CD4-positive, alpha-beta T cell (primary cell): ENCODE data around the gene TANC2. TPM values are rescaled to one million over a fixed set of nuclear protein-coding genes. Genes with fewer than 3 reads are reported as not detected.

ENCODE experiments used
- ATAC-seq: fragments of 200-7000 bp; cut with Tn5 transposase; one replicate; pipeline ENCODE4 v1.10.0; 2022; ENCODE audit warnings: mild to moderate bottlenecking; ENCODE audit not compliant: poor library complexity
- CTCF ChIA-PET: fragments of 350-600 bp; sonication (Branson Sonifier 250); formaldehyde crosslinking; loops from one replicate; lab custom pipeline; 2021; ENCODE audit warnings: antibody characterized with exemption, inconsistent platforms; lab: Charles Lee
- POLR2A ChIA-PET: fragments of 350-600 bp; sonication (Branson Sonifier 250); formaldehyde crosslinking; loops from one replicate; lab custom pipeline; 2021; ENCODE audit warnings: antibody characterized with exemption, inconsistent platforms; lab: Charles Lee
- DNase-seq, 14 experiments: peaks; one replicate each; pipeline ENCODE4 v3.0.0-alpha.2; 2013 to 2020; ENCODE audit warnings: mixed read lengths in 2 of 14
- H3K27ac ChIP-seq, 2 donors: one replicate each; pipeline versions ENCODE4 v1.5.1 to v1.7.0; 2013; ENCODE audit warnings: low read length in 2 of 2, low read depth in 1 of 2, mild to moderate bottlenecking in 1 of 2
- H3K27me3 ChIP-seq, 2 experiments: 1 replicate in 1 of 2; 2 replicates in 1 of 2; pipeline versions ENCODE4 v1.6.1 to v1.7.0; 2013; ENCODE audit warnings: low read length in 2 of 2, control low read depth in 1 of 2, mild to moderate bottlenecking in 1 of 2, moderate library complexity in 1 of 2; ENCODE audit not compliant: insufficient read depth in 2 of 2, control insufficient read depth in 1 of 2
- H3K36me3 ChIP-seq: one replicate; pipeline ENCODE4 v1.6.1; 2013; ENCODE audit warnings: low read length, control low read depth; ENCODE audit not compliant: insufficient read depth
- H3K4me1 ChIP-seq: one replicate; pipeline ENCODE4 v1.6.1; 2013; ENCODE audit warnings: low read length, control low read depth; ENCODE audit not compliant: insufficient read depth
- H3K4me3 ChIP-seq: one replicate; pipeline ENCODE4 v1.5.1; 2013; ENCODE audit warnings: mild to moderate bottlenecking, low read length, moderate library complexity
- H3K9me3 ChIP-seq, 2 experiments: 1 replicate in 1 of 2; 2 replicates in 1 of 2; pipeline versions ENCODE4 v1.6.1 to v1.7.0; 2013; ENCODE audit warnings: low read length in 2 of 2, mild to moderate bottlenecking in 2 of 2, control low read depth in 1 of 2, moderate library complexity in 1 of 2; ENCODE audit not compliant: control insufficient read depth in 1 of 2, insufficient read depth in 1 of 2
- H3K27ac Mint-ChIP-seq: one replicate; pipeline ENCODE4 v1.8.0; 2020; ENCODE audit warnings: mixed read lengths
- H3K27me3 Mint-ChIP-seq: one replicate; pipeline ENCODE4 v1.8.0; 2021; ENCODE audit warnings: mixed read lengths
- H3K36me3 Mint-ChIP-seq: one replicate; pipeline ENCODE4 v1.8.0; 2021; ENCODE audit warnings: low read depth, mixed read lengths
- H3K4me1 Mint-ChIP-seq: one replicate; pipeline ENCODE4 v1.8.0; 2021; ENCODE audit warnings: low read depth, mixed read lengths
- H3K4me3 Mint-ChIP-seq: one replicate; pipeline ENCODE4 v1.8.0; 2020; ENCODE audit warnings: mild to moderate bottlenecking, mixed read lengths
- H3K9me3 Mint-ChIP-seq: one replicate; pipeline ENCODE4 v1.8.0; 2020; ENCODE audit warnings: mixed read lengths
- intact Hi-C, 2 experiments: fragments of 100-400 bp; cut with DNase I in 1 of 2; cut with micrococcal nuclease in 1 of 2; formaldehyde crosslinking; loops; one replicate each; pipeline versions ENCODE4 v1.15.1 to v1.9.0; 2023 to 2025; cut with DNase I, micrococcal nuclease
- total RNA-seq, 174 experiments: library from RNA in 2 of 174; stranded (reverse) in 2 of 174; gene quantifications; one replicate each; pipeline ENCODE4 v1.2.3 and lab custom pipeline; 2021 to 2026
- TF ChIP-seq, protein P1 (sequence below): fragments of 200-600 bp; IDR thresholded peaks from one replicate; pipeline ENCODE4 v1.8.0; 2022; ENCODE audit warnings: antibody characterized with exemption, mild to moderate bottlenecking

Gene TANC2
- total RNA-seq, 2 experiments from 2014 or later: 29.1 to 33.7 TPM

DNA sequence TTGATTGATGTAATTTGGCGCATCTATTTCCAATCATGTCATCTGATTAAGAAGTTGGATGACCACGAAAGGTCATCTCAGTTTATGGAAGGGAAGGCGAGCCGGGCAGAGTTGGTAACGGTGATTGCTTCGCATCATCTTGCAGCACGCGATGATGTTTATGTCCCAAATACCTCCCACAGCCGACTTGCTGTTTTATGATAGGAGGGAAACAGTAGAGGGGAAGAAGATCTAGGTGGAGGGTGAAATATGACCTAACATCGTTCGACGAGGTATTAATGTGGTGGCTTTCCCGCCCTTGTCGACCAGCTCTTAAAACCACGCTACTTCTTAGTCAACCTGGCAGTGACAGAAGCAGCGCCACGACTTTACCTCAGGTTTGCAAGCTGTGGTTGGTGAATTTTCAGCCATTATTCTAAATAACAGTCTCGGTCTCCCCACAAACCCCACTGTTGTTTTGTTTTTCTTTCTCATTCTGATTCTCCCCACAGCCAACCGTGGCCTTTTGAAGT, 805 bp upstream of the TANC2 start:
- H3K27me3 ChIP-seq: no peaks in the 10 kb centered on the region
- H3K9me3 Mint-ChIP-seq: no peaks in the 10 kb centered on the region
- intact Hi-C loops: loop anchor here in 1 of 2 experiments (5.0 to 10.0 kb wide), 6 partner anchors 408 to 1040 kb away; partner anchors contain the start of genes DCAF7, INTS2, MED13 and METTL2A
- ChIA-PET CTCF (interaction anchor here (0.9 kb wide), 1 partner anchor 654 kb away, joined by 3 read pairs; no protein-coding TSS in a partner anchor), POLR2A (interaction anchor here (3.1 kb wide), 1 partner anchor 241 kb away, joined by 17 read pairs; no protein-coding TSS in a partner anchor)
- H3K4me3 Mint-ChIP-seq: peak overlapping the region; percentile 97
- peaks cover 18% of the 10 kb centered on the region for H3K4me1 ChIP-seq
- H3K4me1 Mint-ChIP-seq: peaks cover 34% of the 10 kb centered on the region
- peak overlapping the region; percentile 77 to 83 for H3K27ac ChIP-seq
- no peaks in the 10 kb centered on the region for H3K27me3 Mint-ChIP-seq
- H3K4me3 ChIP-seq: peak overlapping the region; percentile 65
- peak overlapping the region; percentile 98 for H3K27ac Mint-ChIP-seq
- H3K36me3 ChIP-seq: no peaks in the 10 kb centered on the region
- peak; percentile 24 for ATAC-seq
- TF ChIP-seq, protein P1, sequence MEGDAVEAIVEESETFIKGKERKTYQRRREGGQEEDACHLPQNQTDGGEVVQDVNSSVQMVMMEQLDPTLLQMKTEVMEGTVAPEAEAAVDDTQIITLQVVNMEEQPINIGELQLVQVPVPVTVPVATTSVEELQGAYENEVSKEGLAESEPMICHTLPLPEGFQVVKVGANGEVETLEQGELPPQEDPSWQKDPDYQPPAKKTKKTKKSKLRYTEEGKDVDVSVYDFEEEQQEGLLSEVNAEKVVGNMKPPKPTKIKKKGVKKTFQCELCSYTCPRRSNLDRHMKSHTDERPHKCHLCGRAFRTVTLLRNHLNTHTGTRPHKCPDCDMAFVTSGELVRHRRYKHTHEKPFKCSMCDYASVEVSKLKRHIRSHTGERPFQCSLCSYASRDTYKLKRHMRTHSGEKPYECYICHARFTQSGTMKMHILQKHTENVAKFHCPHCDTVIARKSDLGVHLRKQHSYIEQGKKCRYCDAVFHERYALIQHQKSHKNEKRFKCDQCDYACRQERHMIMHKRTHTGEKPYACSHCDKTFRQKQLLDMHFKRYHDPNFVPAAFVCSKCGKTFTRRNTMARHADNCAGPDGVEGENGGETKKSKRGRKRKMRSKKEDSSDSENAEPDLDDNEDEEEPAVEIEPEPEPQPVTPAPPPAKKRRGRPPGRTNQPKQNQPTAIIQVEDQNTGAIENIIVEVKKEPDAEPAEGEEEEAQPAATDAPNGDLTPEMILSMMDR: no peak
- DNase-seq: peak in 9 of 14 experiments; percentile 9 to 83 (median 35)
- H3K9me3 ChIP-seq: no peaks in the 10 kb centered on the region
- H3K36me3 Mint-ChIP-seq: peaks cover 6% of the 10 kb centered on the region

DNA sequence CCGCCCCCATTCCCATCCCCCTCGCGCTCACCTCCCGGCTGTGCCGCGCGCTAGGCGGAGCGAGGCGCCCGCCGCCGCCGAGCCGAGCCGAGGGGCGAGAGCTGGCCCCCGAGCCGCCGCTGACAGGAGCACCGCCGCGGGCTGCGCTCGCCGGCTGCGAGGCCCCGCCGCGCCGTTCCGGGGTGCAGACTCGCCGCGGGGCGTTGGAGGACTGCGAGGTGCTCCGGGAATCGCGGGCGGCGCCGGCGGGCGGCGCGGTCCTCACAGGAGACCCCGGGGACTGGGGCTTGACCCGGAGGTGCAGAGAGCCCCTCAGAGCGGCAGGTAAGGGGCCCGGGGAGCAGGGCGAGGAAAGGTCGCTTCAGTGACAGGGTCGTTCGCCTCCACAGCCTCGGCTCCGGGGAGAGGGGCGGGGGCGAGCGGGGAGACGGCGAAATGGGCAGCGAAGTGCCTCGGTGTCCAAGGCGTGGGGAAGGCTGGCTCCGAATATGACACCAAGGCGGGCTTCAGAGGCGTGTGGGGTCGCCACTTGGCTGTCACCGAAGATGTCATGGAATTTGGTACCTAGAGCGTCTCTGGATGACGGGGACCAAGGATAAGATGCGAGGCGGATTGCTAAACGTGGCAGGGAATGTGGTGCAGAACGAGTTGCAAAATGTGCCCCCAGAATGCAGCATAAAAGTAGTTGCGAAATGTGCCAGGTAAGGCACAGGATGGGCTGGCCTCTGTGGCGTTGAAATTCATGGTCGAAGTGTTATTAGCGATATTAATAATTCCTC, 580 bp downstream of the TANC2 start:
- H3K4me1 ChIP-seq: peaks cover 18% of the 10 kb centered on the region
- Mint-ChIP-seq H3K27me3 (no peaks in the 10 kb centered on the region), H3K36me3 (peaks cover 6% of the 10 kb centered on the region), H3K4me1 (peaks cover 37% of the 10 kb centered on the region), H3K9me3 (no peaks in the 10 kb centered on the region), H3K4me3 (peak overlapping the region; percentile 84), H3K27ac (peak overlapping the region; percentile 70)
- ChIA-PET CTCF (no interaction called here), POLR2A (interaction anchor here (3.1 kb wide), 1 partner anchor 242 kb away, joined by 17 read pairs; no protein-coding TSS in a partner anchor)
- ATAC-seq (peak; percentile 50), DNase-seq (peak in 9 of 14 experiments; percentile 3 to 75 (median 50))
- TF ChIP-seq, protein P1: no peak
- peak overlapping the region; percentile 76 for H3K4me3 ChIP-seq
- H3K27me3 ChIP-seq: no peaks in the 10 kb centered on the region
- no peaks in the 10 kb centered on the region for H3K36me3 ChIP-seq
- no peaks in the 10 kb centered on the region for H3K9me3 ChIP-seq
- H3K27ac ChIP-seq: peak overlapping the region; percentile 47 to 62
- intact Hi-C loops: loop anchor here (1.0 to 10.0 kb wide), 7 partner anchors 242 to 1042 kb away; partner anchors contain the start of genes DCAF7 (in 1 of the 2), INTS2 (in 1 of the 2), MED13 (in 1 of the 2) and METTL2A (in 1 of the 2)

DNA sequence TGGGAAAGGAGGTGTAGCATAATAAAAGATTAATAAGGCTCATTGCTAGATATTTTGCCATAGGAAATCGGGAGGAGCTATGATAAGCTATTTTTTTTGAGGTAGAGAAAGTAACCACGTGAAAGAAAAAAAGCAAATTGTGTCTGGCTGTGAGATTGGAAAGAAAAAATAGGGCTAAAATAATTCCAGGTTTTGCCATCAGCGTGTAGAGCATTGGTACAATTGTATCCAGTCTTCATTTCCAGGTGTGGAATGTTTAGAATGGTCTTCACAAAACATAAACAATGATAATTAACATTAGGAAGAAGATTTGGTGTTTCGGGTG, 1.1 kb downstream of the TANC2 start:
- Histone ChIP-seq H3K27me3 (no peaks in the 10 kb centered on the region), H3K4me1 (peaks cover 18% of the 10 kb centered on the region), H3K9me3 (no peaks in the 10 kb centered on the region), H3K4me3 (peak overlapping the region; percentile 76), H3K36me3 (no peaks in the 10 kb centered on the region), H3K27ac (no peak overlapping the region)
- ATAC-seq (no peak), DNase-seq (no peak)
- intact Hi-C loops: loop anchor here (1.0 to 10.0 kb wide), 7 partner anchors 243 to 1042 kb away; partner anchors contain the start of genes DCAF7 (in 1 of the 2), INTS2 (in 1 of the 2), MED13 (in 1 of the 2) and METTL2A (in 1 of the 2)
- ChIA-PET CTCF (no interaction called here), POLR2A (interaction anchor here (3.1 kb wide), 1 partner anchor 243 kb away, joined by 17 read pairs; no protein-coding TSS in a partner anchor)
- Mint-ChIP-seq H3K27ac (peak overlapping the region; percentile 70), H3K4me3 (peak overlapping the region; percentile 84), H3K9me3 (no peaks in the 10 kb centered on the region), H3K36me3 (peaks cover 6% of the 10 kb centered on the region), H3K4me1 (peaks cover 37% of the 10 kb centered on the region), H3K27me3 (no peaks in the 10 kb centered on the region)
- TF ChIP-seq, protein P1: no peak
